ENCODE results near the gene CACNA2D4.
A peak's percentile ranks its signal among the peaks of the same experiment; 100 is the strongest.
"Not testable (repeated sequence)": the region's sequence is repeated elsewhere in the genome, so short reads cannot be mapped to it uniquely, and the experiment has no call there.

Gene CACNA2D4, protein sequence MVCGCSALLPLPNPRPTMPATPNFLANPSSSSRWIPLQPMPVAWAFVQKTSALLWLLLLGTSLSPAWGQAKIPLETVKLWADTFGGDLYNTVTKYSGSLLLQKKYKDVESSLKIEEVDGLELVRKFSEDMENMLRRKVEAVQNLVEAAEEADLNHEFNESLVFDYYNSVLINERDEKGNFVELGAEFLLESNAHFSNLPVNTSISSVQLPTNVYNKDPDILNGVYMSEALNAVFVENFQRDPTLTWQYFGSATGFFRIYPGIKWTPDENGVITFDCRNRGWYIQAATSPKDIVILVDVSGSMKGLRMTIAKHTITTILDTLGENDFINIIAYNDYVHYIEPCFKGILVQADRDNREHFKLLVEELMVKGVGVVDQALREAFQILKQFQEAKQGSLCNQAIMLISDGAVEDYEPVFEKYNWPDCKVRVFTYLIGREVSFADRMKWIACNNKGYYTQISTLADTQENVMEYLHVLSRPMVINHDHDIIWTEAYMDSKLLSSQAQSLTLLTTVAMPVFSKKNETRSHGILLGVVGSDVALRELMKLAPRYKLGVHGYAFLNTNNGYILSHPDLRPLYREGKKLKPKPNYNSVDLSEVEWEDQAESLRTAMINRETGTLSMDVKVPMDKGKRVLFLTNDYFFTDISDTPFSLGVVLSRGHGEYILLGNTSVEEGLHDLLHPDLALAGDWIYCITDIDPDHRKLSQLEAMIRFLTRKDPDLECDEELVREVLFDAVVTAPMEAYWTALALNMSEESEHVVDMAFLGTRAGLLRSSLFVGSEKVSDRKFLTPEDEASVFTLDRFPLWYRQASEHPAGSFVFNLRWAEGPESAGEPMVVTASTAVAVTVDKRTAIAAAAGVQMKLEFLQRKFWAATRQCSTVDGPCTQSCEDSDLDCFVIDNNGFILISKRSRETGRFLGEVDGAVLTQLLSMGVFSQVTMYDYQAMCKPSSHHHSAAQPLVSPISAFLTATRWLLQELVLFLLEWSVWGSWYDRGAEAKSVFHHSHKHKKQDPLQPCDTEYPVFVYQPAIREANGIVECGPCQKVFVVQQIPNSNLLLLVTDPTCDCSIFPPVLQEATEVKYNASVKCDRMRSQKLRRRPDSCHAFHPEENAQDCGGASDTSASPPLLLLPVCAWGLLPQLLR

DNA sequence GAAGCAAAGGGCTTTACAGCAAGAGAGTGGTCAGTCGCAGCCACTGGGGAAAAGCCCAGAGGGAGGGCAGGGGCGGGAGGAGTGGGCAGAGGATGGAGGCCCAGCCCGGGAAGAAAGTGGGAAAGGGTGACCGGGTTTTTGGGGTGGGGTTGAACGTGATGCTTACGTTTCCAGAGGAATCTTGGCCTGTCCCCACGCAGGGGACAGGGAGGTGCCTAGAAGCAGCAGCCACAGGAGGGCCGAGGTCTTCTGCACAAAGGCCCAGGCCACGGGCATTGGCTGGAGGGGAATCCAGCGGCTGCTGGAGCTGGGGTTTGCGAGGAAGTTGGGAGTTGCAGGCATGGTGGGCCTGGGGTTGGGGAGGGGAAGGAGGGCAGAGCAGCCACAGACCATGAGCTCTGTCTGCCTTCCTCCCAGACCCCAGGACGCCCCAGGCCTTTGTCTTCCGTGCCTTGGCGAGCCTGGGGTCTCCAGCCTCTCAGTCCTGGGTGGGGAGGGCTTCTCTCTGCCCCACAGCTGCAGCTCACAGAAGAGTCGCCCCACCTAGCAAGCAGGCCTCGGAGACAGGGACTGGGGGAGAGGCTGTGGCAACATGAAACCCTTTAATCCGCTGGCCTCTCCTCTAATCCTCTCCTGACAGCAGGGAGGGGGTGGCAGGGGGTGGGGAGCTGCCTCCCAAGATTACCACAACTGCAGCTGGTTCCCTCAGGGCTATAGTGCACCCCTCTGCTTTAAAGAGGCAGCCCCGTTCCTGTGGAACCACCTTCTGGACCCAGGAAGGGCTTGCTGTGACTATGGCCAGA lies at the start of gene CACNA2D4:
CACNA2D4 (minus strand) TSS at position 572 of the 803 bp plus-strand sequence; CDS start at position 393, 179 bp downstream.
- no peak for DNase-seq

GRCh38 chr12:1966561-1967226 lies 48.2 kb upstream of the CACNA2D4 start:
- DNase-seq = no peak

DNA sequence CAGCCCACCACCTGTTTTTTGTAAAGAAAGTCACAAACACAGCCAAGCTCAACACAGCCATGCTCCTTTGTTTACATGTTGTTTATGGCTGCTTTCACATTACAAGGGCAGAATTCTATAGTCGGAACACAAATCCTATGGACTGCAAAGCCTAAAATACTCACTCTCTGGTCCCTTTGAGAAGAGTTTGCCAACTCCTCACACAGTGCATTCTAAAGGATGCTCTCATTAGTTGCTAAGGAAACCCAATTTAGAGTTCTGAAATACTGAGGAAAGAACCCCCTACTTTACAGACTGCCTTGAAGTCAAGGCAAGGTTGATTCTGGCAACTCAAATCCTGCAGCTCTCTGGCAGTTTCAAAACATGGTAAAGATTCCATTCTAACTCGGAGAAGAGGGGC lies 47.5 kb upstream of the CACNA2D4 start:
- DNase-seq = no peak

DNA sequence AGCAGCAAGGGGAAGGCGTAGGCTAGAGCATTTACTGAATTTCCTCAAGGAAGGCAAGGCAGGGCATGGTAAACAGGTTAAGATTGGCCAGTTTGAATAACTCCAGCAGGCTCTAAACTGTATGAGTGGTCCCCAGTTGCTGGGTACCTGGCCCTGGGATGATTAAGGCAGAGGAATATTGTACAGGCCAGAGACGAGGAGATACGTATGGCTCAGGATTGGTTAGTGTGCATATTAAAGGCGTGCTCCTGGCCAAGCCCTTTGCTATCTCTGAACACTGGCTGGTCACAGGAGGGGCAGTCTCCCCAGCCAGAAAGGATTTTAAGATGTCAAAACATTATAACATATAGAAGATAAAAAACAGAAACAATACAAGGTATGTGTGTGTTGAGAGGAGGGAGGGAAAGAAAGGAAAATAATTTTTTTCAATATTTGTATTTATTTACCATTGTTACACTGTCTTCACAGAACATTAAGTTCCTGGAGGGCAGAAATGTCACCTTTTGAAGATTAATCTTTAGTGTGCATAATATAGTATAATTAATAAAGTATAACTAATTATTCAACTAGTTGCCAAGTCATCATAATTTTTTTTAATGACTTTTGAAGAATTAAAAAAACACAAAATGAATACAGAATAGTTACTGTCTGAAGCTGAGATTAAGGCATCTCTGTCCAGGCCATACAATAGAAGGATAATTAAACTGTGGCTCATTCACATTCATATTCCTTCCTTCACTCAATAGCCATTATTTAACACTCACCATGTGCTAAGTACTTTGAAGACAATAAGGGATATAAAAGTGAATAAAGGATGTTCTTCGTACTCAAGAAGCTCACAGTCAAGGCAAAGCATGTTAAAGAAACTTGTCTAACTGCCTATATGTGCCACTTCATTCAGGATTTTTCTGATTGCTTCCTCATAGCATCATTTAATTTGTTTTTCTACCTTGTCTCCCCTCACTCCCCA lies 43.9 kb upstream of the CACNA2D4 start:
- no peak for DNase-seq

DNA sequence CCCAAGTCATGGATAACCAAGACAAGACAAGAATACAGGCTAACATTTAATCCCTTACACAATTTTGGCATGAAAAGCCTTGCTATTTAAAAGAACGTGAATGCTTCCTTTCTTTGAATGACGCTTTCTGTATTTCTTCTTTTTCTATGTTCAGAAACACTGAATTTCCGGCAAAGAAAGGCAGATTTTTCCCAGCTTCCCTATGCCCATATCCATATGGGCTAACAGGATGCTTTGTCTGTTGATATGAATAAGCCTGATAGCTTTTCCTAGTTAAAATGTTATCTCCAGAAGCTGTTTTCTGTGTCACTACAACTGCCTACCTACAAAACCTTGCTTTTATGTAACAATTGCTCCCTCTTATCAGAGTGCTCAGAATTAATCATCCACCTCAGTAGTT lies 38.3 kb upstream of the CACNA2D4 start:
- no peak for DNase-seq

DNA sequence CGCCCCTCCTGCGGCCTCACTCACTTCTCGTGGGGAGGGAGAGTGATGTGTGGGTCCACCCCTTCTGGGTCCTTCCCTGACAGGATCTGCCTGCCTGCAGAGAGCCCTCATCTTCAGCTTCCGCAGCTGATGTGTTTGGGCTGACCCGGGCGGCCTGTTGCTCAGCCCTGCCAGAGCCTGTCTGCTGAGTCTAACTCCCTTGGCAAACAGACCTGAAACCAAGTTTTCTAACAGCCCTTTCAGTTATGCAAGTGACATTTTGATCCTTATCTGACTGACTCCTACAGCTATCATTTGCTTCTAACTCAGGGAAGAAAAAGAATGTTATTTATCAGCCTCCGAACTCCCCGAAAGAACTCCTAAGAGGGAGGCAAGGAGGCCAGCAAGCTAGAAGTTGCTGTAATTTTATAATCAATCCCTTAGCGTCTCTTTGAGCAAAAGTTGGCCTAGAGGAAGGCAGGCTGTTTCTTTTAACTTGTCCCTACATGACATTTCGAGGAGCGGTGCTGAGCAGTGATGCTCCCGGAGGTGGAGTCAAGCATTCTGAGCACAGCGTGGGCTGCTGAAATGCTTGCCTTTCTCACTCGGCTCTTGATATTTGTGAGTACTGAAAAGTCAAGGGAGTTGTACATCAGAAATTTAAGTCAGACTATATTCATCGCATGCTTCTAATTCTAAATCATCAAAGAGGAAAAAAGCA lies 31.5 kb upstream of the CACNA2D4 start:
- peak in 2 of 51 donors; percentile 28 to 34 for DNase-seq

DNA sequence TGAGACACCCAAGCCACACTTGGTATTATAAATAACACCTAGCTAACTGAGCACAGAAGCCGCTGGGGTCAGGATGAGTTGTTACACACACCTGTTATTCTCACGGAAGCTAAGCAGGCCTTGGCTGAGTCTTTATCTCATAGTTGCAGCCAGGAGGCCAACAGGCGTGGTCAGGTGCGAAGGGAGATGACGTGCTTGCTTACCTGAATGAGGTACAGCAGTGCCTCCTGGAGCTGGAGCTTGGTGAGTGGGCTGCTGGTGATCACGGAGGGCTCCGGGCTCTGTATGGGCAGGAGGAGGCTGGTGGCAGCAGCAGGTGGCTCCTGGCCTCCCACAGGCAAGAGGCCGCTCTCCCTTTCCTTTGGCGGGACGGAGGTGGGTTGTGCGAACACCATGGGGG lies 30.4 kb upstream of the CACNA2D4 start:
- DNase-seq = no peak

- no peak for DNase-seq
These were observed 28.6 kb upstream of the CACNA2D4 start for GRCh38 chr12:1947081-1947480.

DNA sequence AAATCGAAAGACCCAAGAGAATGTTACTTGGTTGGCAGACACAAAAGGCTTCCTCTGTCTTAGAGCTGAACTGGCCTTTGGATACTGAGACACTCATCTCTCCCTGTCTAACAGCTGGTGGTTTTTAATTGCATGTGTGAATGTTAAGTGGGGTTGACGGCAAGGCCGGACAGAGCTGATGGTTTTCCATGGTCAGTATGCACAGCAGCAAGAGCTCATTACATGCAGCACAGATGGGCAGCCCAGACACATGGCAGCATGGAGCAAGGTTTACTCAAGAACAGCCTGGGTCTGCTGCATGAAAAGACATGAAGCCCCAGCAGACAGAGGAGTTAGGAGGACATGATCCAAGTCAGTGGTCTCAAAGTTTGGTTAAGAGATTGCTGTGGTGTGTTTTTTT lies 27.8 kb upstream of the CACNA2D4 start:
- DNase-seq = no peak

DNA sequence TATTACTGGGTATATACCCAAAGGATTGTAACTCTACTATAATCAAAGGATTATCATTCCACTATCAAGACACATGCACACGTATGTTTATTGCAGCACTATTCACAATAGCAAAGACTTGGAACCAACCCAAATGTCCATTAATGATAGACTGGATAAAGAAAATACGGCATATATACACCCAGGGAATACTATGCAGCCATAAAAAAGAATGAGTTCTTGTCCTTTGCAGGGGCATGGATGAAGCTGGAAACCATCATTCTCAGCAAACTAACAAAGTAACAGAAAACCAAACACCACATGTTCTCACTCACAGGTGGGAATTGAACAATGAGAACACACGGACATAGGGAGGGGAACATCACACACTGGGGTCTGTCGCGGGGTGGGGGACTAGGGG lies 27.1 kb upstream of the CACNA2D4 start:
- DNase-seq = not testable (repeated sequence)

GRCh38 chr12:1939801-1940607 lies 21.6 kb upstream of the CACNA2D4 start:
- DNase-seq = peak in 50 of 51 donors; percentile 18 to 94 (median 74)

- peak in 1 of 51 donors; percentile 22 for DNase-seq
These were observed 20.9 kb upstream of the CACNA2D4 start for GRCh38 chr12:1939331-1939730.

DNA sequence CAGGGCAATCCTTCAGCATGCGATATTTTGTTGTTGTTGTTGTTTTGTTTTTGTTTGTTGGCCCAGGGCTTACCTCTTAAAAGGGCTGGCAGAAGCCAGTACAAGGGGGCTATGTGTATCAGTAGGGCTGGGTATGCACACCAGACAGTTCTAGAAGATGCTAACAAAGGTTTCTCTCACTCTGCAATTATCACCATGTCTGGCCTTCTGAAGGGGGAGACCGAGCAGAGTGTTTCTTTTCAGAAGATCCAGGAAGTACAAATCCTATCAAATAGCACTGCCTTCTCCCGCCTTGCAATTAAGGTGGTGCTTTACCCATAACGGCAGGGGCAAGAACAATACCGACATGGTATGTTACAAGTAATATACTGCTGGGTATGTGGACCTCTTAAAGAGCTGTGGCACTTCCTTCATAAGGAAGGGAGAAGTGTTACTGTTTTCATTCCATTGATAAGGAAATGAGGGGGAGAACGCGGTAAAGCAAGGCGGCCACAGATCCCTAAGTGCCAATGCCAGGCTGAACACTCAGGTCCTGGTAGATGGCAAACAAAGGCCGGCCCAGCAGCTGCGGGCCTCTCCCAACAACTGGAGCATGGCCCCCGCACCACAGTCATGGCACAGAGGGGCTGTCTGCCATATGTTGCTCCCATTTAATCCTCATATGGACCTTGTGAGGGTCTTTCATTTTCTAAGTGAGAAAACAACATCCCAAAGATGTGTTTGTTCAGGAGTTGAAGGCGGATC lies 19.2 kb upstream of the CACNA2D4 start:
- DNase-seq = peak in 1 of 51 donors; percentile 54

DNA sequence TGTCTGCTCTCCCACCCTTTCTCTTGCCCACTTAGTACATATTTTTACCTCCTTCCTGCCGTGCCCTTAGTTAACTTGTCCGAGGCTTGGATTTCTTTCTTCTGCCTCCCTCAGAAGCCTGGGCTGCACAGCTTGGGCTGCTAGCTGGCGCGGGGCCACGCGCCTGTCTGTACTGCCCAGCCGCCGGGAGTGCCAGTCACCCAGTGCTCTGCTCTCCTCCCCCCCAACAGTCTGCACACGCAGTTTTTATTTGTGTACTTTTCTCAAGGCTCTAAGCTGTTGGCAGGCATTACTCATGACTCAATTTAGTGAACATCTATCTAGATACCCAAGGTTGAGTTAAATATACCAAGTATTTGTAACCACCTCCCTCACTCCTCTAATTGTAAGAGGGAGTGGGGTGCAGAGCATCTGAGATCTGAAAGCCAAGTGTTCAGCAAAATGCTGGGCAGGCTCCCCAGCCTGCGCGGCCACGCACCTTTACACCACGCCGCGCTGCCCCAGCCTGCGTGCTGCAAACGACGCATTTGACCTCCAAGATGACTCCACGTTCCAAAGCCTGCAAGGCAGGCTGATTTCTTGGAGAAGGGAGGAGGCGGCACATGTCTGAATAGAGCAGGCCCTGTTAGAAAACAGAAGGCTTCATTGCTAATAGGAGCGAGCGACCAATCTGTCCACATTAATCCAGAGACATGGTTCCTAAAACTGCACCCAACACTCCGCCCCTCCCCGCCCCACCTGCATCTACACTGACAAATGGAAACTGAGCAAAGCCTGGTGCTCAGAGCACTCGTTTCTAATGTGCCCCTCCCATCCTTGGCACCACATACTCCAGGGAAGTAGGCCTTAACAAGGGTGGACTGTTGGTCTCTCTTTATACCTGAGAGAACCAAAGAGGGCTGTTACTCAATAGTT lies 18.2 kb upstream of the CACNA2D4 start:
- DNase-seq = peak in 45 of 51 donors; percentile 21 to 90 (median 68)

DNA sequence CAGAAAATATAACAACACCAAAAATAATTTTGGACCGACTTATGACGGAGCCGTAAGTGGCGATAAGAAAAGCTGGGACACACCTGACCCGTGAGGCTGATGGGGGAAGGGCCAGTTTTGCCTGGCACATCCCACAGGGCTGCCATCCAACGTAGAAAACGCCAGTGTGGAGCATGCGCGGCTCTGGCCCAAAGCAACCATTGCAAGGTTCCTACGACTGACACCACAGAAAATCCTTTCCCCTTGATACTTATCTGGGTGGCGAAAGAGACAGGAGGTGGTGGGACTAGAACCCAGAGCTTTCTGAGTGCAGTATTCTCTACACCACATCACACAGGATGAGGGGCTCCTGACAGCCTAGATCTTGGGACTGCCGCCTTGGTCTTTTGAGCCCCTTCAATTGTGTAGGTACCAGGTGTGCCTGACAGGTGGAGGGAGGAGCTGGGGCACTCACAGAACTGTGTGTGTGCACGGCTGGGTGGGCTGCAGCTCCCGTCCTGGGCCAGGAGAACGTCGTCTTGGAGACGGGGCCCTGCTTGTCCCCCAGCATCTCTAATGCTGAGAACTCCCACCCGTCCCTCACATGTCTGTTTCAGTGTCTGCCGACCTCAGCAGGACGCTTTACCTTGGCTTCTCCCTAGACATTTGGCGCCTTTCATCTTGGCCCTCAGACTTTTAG lies 17.4 kb upstream of the CACNA2D4 start:
- DNase-seq = peak in 24 of 51 donors; percentile 21 to 80 (median 52)

All from hypothalamus (tissue), 51 donors.